HEK293T (cell line): ENCODE results near the gene ARHGAP26.

Source experiments
- BHLHE40 ChIP-seq: fragments of 450-650 bp; IDR thresholded peaks from 2 replicates; pipeline ENCODE4 v1.6.1; 2016; ENCODE audit warnings: mild to moderate bottlenecking, moderate library complexity, borderline replicate concordance
- ELF4 ChIP-seq: fragments of 450-650 bp; IDR thresholded peaks from 2 replicates; pipeline ENCODE4 v1.6.1; 2017; ENCODE audit warnings: antibody characterized with exemption
- FOXA1 ChIP-seq: fragments of 450-650 bp; IDR thresholded peaks from 2 replicates; pipeline ENCODE4 v1.6.1; 2016; ENCODE audit warnings: mild to moderate bottlenecking
- FOXK2 ChIP-seq: fragments of 450-650 bp; IDR thresholded peaks from 2 replicates; pipeline ENCODE4 v1.6.1; 2016; ENCODE audit warnings: mild to moderate bottlenecking
- FOXM1 ChIP-seq: fragments of 450-650 bp; IDR thresholded peaks from 2 replicates; pipeline ENCODE4 v1.6.1; 2017; ENCODE audit warnings: mild to moderate bottlenecking, borderline replicate concordance
- HDGF ChIP-seq: fragments of 450-650 bp; IDR thresholded peaks from 2 replicates; pipeline ENCODE4 v1.6.1; 2017; ENCODE audit warnings: antibody characterized with exemption, borderline replicate concordance
- L3MBTL2 ChIP-seq: fragments of 450-650 bp; conservative IDR thresholded peaks from 2 replicates; pipeline ENCODE4 v1.6.1; 2016; ENCODE audit warnings: mild to moderate bottlenecking
- LEF1 ChIP-seq: fragments of 450-650 bp; IDR thresholded peaks from 2 replicates; pipeline ENCODE4 v1.6.1; 2017; ENCODE audit warnings: mild to moderate bottlenecking, borderline replicate concordance
- SP1 ChIP-seq: fragments of 450-650 bp; IDR thresholded peaks from 2 replicates; pipeline ENCODE4 v1.6.1; 2017
- TARDBP ChIP-seq: fragments of 450-650 bp; IDR thresholded peaks from 2 replicates; pipeline ENCODE4 v1.6.1; 2016
- ZNF384 ChIP-seq: fragments of 450-650 bp; IDR thresholded peaks from 2 replicates; pipeline ENCODE4 v1.6.1; 2016
- TF ChIP-seq, protein P1 (sequence below): fragments of 450-650 bp; IDR thresholded peaks from 2 replicates; pipeline ENCODE4 v1.6.1; 2016

DNA sequence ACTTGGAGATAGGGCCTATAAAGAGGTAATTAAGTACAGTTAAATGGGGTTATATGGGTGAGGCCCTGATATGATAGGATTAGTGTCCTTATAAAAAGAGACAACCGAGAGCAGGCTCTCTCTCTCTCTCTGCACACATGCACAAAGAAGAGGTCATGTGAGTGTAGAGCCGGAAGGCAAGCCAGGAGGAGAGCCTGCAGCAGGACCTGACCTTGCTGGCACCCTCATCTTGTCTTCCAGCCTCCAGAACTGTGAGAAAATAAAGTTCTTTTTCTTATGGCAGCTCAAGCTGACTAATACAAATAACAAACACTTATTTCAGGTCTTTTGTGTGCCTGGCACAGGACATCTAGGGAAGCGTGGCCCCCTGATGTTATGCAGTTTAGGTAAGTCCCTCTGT, 62.1 kb downstream of the ARHGAP26 start:
- TF ChIP-seq ZNF384 (no peak), L3MBTL2 (no peak), FOXK2 (no peak), FOXM1 (no peak), BHLHE40 (no peak), TARDBP (no peak), LEF1 (no peak), ELF4 (no peak), SP1 (no peak), HDGF (no peak), FOXA1 (no peak)
- TF ChIP-seq, protein P1, sequence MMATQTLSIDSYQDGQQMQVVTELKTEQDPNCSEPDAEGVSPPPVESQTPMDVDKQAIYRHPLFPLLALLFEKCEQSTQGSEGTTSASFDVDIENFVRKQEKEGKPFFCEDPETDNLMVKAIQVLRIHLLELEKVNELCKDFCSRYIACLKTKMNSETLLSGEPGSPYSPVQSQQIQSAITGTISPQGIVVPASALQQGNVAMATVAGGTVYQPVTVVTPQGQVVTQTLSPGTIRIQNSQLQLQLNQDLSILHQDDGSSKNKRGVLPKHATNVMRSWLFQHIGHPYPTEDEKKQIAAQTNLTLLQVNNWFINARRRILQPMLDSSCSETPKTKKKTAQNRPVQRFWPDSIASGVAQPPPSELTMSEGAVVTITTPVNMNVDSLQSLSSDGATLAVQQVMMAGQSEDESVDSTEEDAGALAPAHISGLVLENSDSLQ = no peak
